NCI-H1092 treated with DMSO at 0.1 percent for 48 hours (cell line): ENCODE data around the gene APOA4.
A peak's percentile ranks its signal among the peaks of the same experiment; 100 is the strongest.
"Not testable (repeated sequence)": the region's sequence is repeated elsewhere in the genome, so short reads cannot be mapped to it uniquely, and the experiment has no call there.

Experiments used
- DNase-seq: peaks from one replicate; lab custom pipeline; 2025; lab: John Stamatoyannopoulos, UW

The APOA4 gene

DNA sequence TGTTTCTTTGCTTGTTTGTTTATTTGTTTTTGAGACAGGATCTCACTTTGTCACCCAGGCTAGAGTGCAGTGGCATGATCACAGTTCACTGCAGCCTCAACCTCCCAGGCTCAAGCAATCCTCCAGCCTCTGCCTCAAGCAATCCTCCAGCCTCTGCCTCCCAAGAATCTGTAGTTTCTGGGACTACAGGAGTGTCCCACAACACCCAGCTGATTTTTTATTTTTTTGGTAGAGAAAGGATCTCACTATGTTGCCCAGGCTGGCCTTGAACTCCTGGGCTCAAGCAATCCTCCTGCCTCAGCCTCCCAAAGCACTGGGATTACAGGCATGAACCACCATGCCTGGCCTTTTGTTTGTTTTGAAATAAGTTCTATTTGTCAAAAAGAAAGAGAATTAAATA lies 21.4 kb downstream of the APOA4 start:
- DNase-seq = not testable (repeated sequence)

- DNase-seq = no peak
Observed at GRCh38 chr11:116800610-116801009, 22.5 kb downstream of the APOA4 start.

DNA sequence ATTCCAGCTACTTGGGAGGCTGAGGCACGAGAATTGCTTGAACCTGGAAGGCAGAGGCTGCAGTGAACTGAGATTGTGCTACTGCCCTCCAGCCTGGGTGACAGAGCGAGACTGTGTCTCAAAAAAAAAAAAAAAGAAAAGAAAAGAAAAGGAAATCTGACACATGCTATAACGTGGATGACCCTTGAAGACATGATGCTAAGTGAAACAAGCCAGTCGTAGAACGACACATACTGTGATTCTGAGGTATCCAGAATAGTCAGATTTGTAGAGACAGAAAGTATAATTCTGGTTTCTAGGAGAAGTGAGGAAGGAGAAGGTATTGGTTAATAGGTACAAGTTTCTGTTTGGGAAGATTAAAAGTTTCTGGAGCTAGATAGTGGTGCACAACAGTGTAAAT lies 24.7 kb downstream of the APOA4 start:
- no peak for DNase-seq

- no peak for DNase-seq
Observed at GRCh38 chr11:116797816-116798215, 25.3 kb downstream of the APOA4 start.

GRCh38 chr11:116796548-116796947 lies 26.6 kb downstream of the APOA4 start:
- no peak for DNase-seq

DNA sequence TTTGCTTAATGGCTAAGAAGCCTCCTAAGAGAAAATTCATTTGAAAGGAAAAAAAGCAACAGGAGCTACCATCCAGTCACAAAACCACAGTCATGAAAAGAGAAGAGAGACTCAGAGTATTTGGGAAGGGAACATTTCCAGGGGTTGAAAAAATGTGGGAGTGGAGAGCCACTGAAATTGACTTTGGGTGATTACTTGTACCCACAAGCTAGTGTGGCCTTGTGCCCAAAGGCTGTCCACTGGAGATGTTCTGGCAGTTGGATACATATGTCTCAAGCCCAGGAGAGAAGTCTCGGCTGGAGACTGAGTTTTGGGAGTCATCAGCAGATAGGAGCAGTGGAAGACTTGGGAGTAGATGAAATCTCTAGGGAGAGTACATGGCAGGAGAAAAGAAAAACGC lies 28.3 kb downstream of the APOA4 start:
- DNase-seq = no peak

GRCh38 chr11:116793772-116794097 lies 29.4 kb downstream of the APOA4 start:
- no peak for DNase-seq

DNA sequence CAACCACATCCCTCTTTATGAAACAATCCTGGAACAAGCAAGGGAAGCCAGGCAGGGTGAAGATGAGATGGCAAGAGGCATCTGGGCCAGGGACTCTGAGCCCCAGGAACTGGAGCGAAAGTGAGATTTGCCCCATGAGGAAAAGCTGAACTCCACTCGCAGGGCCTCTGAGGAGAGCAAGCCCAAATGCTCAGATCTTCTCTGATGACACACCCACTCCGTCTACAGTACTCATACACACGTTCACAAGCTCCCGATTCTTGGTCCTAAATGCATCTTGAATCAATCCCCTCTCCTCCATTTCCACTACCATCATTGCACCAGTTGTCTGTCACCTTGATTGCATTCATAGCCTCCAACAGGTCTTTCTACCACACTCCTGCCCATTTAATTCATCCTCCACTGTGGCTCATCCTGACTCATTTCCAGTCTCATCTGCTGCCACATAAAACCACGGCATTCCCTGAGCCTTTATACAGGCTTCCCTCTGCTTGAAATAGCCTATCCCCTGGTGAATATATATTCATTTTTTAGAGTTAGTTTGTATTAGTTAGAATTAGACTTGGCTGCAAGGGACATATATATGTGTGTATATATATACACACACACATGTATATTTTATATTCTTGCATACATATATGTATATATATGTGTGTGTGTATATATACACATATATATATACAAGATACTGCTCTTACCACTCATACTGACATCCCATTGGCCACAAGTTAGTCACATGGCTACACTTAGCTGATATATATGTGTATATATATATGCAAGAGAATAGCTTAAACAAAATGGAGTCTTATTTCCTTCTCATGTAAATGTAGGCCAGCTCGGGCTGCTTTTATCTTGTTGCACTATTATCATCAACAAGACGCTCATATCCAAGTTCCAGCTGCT lies 30.0 kb downstream of the APOA4 start:
- DNase-seq = no peak

DNA sequence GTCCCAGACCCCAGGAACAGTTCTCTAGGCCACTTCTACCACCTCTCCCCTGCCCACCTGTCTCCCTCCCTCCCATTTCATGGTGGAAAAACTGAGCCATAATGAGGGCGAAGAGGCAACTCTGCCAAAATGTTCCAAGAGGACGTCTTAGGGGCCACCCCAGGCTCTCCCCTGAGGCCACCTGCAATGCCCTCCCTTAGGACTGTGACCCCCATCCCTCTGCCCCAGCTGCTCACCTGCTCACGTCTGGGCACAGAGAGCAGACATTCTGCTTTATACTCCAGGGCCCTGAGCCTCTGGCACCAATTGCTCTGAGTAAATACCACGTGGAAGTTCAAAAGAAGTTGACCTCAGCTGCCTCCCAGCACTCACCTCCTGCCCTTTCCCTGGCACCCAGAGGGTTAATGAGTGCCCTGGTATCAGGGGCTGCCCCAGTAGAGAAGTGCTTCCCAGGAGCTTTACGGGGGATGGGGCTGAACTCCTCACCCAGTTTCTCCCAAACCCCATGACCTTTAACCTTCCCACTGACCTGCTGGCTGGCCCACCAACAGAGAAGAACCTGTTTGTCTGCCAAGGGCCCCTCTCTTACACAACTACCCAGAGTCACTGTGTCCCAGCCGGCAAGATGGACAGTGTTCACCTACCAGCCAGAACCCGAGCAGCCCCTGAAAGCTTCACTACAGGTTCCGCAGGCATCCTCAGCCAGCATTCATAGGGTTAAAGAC lies 30.8 kb downstream of the APOA4 start:
- DNase-seq = no peak

GRCh38 chr11:116791813-116792143 lies 31.3 kb downstream of the APOA4 start, which contains the start of gene APOA5:
Gene APOA5 (minus strand): TSS chr11:116791879. CDS start chr11:116791860, 19 bp downstream.
- DNase-seq = no peak

GRCh38 chr11:116791002-116791812 lies 31.9 kb downstream of the APOA4 start:
- DNase-seq = peak; percentile 83

DNA sequence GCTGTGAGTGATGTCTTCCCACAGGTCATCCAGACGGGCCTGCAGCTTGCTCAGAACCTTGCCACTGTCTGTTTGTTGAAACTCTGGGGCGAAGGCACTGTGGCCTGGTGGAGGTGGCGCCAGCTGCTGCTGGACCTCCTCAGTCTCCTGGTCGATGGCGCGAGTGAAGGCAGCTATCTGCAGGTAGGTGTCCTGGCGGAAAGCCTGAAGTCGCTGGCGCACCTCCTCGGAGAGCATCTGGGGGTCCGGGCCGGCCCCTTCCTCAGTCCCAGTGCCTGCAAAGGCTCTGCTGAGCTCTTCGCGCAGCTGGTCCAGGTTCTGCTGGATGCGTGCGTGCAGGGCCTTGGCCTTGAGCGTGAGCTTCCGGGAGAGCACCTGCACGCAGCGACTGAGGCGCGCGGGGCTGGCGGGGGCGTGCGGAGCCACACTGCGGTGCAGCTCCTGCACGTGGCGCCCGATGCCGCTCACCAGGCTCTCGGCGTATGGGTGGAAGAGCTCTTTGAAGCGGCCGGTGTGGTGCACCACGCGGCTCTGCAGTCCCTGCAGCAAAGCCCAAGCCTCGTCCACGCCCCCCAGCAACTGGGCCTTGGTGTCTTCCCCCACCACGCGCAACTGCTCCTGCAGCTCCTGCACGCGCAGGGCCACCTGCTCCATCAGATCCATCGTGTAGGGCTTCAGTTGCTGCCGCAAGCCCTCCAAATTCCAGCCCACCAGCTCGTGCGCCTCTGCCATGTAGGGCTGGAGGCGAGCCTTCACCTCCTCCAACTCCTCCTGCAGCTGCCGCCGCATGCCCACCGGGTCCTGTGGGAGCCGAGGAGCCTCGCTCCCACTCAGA lies 32.7 kb downstream of the APOA4 start:
- DNase-seq = no peak

GRCh38 chr11:116788975-116789374 lies 34.1 kb downstream of the APOA4 start:
- no peak for DNase-seq

GRCh38 chr11:116788534-116788933 lies 34.6 kb downstream of the APOA4 start:
- DNase-seq = no peak

- DNase-seq = peak; percentile 82
Observed at GRCh38 chr11:116787786-116788486, 35.2 kb downstream of the APOA4 start, which contains the start of gene ZPR1. Gene ZPR1 (minus strand): TSS chr11:116788023. CDS start chr11:116787990, 33 bp downstream.

DNA sequence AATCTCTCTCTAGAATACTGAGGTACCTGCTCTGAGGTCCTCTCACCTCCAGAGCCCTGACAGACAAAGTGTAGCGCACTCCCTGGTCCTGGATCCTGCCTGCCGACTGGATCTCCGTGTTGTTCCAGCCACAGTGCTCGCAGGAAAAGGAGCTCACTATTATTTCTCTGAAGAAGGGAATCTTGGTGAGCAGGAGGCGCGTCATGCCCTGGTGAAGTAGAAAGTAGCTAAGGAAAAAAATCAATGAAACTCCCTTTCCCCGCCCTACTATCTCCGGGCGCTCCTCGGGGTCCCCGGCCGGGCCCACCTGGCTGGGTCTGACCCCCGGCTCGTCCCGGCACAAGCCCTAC lies 35.7 kb downstream of the APOA4 start:
- DNase-seq = no peak

DNA sequence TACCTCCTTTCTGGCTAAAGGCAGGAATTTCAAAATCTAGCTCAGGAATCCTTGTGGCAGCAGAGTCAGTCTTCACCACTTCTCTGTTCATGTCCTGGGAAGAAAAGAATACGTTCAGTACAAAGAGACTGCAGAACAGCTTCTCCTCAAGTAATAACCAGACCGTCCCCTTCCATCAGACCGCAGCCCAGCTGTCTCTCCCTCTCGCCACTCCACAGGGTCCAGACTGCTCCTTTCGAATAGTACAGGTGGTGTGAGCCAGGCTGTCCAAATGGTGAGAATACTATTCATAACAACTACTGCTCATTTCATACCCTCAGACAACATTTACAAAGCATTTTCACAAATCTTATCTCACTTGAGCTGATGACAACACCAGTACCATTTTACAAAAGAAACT lies 36.1 kb downstream of the APOA4 start:
- no peak for DNase-seq

DNA sequence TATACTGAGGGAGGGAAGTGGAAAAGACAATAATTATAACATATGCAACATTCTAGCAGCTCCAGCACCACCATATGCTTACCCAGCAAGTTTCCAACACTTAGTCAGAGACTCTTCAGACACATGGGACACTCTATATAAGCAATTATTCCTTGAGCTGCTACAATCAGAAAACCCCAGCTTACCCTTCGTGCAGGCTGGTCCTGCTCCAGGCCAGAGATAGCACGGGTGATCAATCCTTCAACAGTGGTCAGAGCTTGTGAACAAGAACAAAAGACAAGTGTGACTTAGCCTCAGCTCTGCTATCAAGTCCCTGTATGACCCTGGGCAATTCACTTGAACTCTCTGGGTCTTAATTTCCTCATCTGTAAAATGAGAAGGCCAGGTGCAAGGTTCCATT lies 36.8 kb downstream of the APOA4 start:
- DNase-seq = no peak

- DNase-seq = no peak
Observed at GRCh38 chr11:116782728-116783127, 40.4 kb downstream of the APOA4 start.

DNA sequence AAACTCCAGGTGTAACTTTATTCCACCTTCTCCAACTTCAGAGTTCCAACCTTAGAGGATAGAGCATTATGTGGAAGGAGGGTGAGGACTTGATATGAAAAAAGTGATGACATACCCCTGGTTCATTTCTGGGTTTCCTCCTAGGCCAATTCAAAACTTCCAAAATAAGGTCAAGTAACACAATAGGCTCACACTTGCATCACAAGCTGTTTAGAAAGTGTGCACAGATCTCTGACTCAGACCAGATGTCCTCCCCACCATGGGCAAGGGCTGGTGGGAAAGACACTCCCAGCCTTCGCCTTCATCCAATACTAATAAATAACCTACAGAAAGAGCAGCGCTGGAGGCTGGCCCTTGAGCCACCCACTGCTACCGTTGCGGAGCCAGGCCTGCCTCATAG lies 44.5 kb downstream of the APOA4 start:
- no peak for DNase-seq

- no peak for DNase-seq
Observed at GRCh38 chr11:116777056-116777455, 46.0 kb downstream of the APOA4 start.
